HepG2 (cell line): ENCODE measurements around the gene DNAJA2. TPM values are rescaled to one million over a fixed set of nuclear protein-coding genes. Genes with fewer than 3 reads are reported as not detected.

Source experiments
- ARNT2 ChIP-seq: sonication (generic); formaldehyde crosslinking; IDR thresholded peaks from 2 replicates; pipeline ENCODE4 v1.8.0; 2022; ENCODE audit warnings: mild to moderate bottlenecking, low read depth, missing genetic modification reagents, moderate library complexity
- GABPA ChIP-seq, 2 experiments: IDR thresholded peaks; 2 replicates each; pipeline ENCODE4 v1.6.1; 2011 to 2016; ENCODE audit warnings: low read depth in 2 of 2, low read length in 1 of 2, missing biosample characterization in 1 of 2, missing genetic modification characterization in 1 of 2
- KAT7 ChIP-seq: IDR thresholded peaks from 2 replicates; pipeline ENCODE4 v1.6.1; 2018; ENCODE audit warnings: borderline replicate concordance, missing compliant biosample characterization
- KLF11 ChIP-seq: IDR thresholded peaks from 2 replicates; pipeline ENCODE4 v1.6.1; 2016; ENCODE audit warnings: missing compliant biosample characterization
- MIER2 ChIP-seq: IDR thresholded peaks from 2 replicates; pipeline ENCODE4 v1.6.1; 2016; ENCODE audit warnings: missing biosample characterization, missing genetic modification reagents
- NFIB ChIP-seq: sonication (generic); formaldehyde crosslinking; IDR thresholded peaks from 2 replicates; pipeline ENCODE4 v1.9.0; 2021; ENCODE audit warnings: missing genetic modification reagents, mild to moderate bottlenecking, borderline replicate concordance
- RBM22 ChIP-seq: fragments of 200-400 bp; formaldehyde crosslinking; optimal IDR thresholded peaks from 2 replicates; pipeline ENCODE3; 2017; ENCODE audit warnings: mild to moderate bottlenecking, low read length, moderate library complexity
- RCOR2 ChIP-seq: IDR thresholded peaks from 2 replicates; pipeline ENCODE4 v1.6.1; 2016; ENCODE audit warnings: missing biosample characterization, missing genetic modification reagents
- SAP130 ChIP-seq: IDR thresholded peaks from 2 replicates; pipeline ENCODE4 v1.6.1; 2016; ENCODE audit warnings: low read depth
- SRSF1 ChIP-seq: fragments of 200-400 bp; formaldehyde crosslinking; optimal IDR thresholded peaks from 2 replicates; pipeline ENCODE3; 2017; ENCODE audit warnings: mild to moderate bottlenecking, low read depth, low read length, moderate library complexity
- ZNF430 ChIP-seq: sonication (generic); formaldehyde crosslinking; IDR thresholded peaks from 2 replicates; pipeline ENCODE4 v1.9.0; 2021; ENCODE audit warnings: mild to moderate bottlenecking, missing genetic modification reagents
- ZNF543 ChIP-seq: sonication (generic); formaldehyde crosslinking; IDR thresholded peaks from 2 replicates; pipeline ENCODE4 v1.4.0; 2020; ENCODE audit warnings: mild to moderate bottlenecking, missing genetic modification reagents
- ZSCAN20 ChIP-seq: sonication (generic); formaldehyde crosslinking; IDR thresholded peaks from 2 replicates; pipeline ENCODE4 v1.4.0; 2020; ENCODE audit warnings: missing genetic modification reagents, mild to moderate bottlenecking, borderline replicate concordance
- ZSCAN25 ChIP-seq: sonication (generic); formaldehyde crosslinking; IDR thresholded peaks from 2 replicates; pipeline ENCODE4 v1.8.0; 2022; ENCODE audit warnings: mild to moderate bottlenecking, missing genetic modification reagents
- polyA plus RNA-seq, 8 experiments: library from polyadenylated mRNA; depleted of rRNA in 3 of 8; stranded (reverse) in 7 of 8; unstranded in 1 of 8; fragments of >200 nt; fragmentation: Illumina TruSeq in 4 of 8; extraction: Trizol in 4 of 8; gene quantifications; 2 replicates each; pipeline versions ENCODE4 v1.2.1 to v1.2.3, GENCODE V29; 2011 to 2016; ENCODE audit warnings: low read depth in 4 of 8, missing spikeins in 1 of 8, mixed read lengths in 1 of 8; ENCODE audit not compliant: insufficient read depth in 1 of 8
- total RNA-seq, 5 experiments: library from RNA; depleted of rRNA; stranded (reverse); fragments of >200 nt; fragmentation: Illumina TruSeq; extraction: Trizol; gene quantifications; 2 replicates each; pipeline ENCODE4 v1.2.3, GENCODE V29; 2016; ENCODE audit warnings: low read depth in 1 of 5
- TF ChIP-seq, protein P1 (sequence below): sonication (generic); formaldehyde crosslinking; IDR thresholded peaks from 2 replicates; pipeline ENCODE4 v1.4.0; 2020; ENCODE audit warnings: missing genetic modification reagents
- TF ChIP-seq, protein P2 (sequence below): sonication (generic); formaldehyde crosslinking; IDR thresholded peaks from 2 replicates; pipeline ENCODE4 v1.4.0; 2020; ENCODE audit warnings: missing genetic modification reagents
- TF ChIP-seq, protein P3 (sequence below): sonication (generic); formaldehyde crosslinking; IDR thresholded peaks from 2 replicates; pipeline ENCODE4 v1.8.1; 2023; ENCODE audit warnings: missing genetic modification reagents, inconsistent platforms, borderline replicate concordance

The DNAJA2 gene
- total and polyA plus RNA-seq, 2 of the 13 experiments (the other 11 are each of a cell fraction or from before 2014, with no cell fraction given), result 25.4 to 176 TPM

DNA sequence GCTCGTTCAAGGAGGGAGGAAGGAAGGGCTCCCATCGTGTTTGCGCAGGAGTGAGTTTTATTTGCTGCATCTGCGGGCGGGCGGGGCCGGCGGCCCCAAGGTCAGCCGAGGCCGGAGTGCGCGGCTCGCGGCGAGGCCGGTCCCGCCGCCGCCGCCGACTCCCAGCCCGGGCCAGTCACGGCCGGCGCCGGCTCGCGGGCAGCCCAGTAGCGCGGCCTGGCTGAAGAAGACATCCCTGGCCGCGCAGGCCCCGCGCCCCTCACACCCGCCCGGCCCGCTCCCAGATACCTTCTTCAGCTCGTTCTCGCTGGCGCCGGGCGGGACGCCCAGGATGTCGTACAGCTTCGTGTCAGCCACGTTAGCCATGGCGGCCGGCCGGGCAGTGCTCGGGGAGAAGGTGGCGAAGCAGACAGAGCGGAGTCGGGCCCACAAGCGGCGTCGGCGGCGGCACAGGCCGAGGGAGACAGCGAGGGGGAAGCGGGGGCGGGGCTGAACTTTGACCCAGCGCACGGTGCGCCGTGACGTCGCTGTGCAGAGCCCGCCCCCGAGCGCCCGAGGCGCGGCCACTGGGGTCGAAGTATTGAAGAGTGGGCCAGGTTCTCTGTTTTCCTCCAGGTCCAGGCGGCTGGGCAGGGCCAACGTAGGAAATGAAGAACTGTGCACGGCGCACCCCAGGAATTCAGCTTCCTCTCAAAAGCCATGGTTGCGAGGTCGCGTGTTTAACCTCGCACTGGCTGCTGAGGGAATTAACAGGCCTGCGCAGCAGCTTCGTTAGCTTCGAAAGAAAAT, at the start of gene DNAJA2 (continued):
- TF ChIP-seq, protein P1, sequence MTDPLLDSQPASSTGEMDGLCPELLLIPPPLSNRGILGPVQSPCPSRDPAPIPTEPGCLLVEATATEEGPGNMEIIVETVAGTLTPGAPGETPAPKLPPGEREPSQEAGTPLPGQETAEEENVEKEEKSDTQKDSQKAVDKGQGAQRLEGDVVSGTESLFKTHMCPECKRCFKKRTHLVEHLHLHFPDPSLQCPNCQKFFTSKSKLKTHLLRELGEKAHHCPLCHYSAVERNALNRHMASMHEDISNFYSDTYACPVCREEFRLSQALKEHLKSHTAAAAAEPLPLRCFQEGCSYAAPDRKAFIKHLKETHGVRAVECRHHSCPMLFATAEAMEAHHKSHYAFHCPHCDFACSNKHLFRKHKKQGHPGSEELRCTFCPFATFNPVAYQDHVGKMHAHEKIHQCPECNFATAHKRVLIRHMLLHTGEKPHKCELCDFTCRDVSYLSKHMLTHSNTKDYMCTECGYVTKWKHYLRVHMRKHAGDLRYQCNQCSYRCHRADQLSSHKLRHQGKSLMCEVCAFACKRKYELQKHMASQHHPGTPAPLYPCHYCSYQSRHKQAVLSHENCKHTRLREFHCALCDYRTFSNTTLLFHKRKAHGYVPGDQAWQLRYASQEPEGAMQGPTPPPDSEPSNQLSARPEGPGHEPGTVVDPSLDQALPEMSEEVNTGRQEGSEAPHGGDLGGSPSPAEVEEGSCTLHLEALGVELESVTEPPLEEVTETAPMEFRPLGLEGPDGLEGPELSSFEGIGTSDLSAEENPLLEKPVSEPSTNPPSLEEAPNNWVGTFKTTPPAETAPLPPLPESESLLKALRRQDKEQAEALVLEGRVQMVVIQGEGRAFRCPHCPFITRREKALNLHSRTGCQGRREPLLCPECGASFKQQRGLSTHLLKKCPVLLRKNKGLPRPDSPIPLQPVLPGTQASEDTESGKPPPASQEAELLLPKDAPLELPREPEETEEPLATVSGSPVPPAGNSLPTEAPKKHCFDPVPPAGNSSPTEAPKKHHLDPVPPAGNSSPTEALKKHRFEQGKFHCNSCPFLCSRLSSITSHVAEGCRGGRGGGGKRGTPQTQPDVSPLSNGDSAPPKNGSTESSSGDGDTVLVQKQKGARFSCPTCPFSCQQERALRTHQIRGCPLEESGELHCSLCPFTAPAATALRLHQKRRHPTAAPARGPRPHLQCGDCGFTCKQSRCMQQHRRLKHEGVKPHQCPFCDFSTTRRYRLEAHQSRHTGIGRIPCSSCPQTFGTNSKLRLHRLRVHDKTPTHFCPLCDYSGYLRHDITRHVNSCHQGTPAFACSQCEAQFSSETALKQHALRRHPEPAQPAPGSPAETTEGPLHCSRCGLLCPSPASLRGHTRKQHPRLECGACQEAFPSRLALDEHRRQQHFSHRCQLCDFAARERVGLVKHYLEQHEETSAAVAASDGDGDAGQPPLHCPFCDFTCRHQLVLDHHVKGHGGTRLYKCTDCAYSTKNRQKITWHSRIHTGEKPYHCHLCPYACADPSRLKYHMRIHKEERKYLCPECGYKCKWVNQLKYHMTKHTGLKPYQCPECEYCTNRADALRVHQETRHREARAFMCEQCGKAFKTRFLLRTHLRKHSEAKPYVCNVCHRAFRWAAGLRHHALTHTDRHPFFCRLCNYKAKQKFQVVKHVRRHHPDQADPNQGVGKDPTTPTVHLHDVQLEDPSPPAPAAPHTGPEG (CRISPR knock-in tag), result peak; percentile 82
- TF ChIP-seq GABPA (IDR thresholded peaks at IDR 0.05; ENCODE audit: low read depth, low read length), result peak; percentile 37
- TF ChIP-seq GABPA (CRISPR knock-in tag; IDR thresholded peaks at IDR 0.05; ENCODE audit: low read depth), result peak; percentile 46; the same call in 1 of the 2 replicates
- TF ChIP-seq SRSF1, result peak; percentile 78
- TF ChIP-seq ZSCAN25 (CRISPR knock-in tag), result peak; percentile 65
- peak; percentile 98; the same call in 1 of the 2 replicates for TF ChIP-seq KAT7 (CRISPR knock-in tag)
- no peak for TF ChIP-seq MIER2
- peak; percentile 37; the same call in 1 of the 2 replicates for TF ChIP-seq RCOR2 (CRISPR knock-in tag)
- peak; percentile 15 for TF ChIP-seq RBM22
- TF ChIP-seq, protein P2, sequence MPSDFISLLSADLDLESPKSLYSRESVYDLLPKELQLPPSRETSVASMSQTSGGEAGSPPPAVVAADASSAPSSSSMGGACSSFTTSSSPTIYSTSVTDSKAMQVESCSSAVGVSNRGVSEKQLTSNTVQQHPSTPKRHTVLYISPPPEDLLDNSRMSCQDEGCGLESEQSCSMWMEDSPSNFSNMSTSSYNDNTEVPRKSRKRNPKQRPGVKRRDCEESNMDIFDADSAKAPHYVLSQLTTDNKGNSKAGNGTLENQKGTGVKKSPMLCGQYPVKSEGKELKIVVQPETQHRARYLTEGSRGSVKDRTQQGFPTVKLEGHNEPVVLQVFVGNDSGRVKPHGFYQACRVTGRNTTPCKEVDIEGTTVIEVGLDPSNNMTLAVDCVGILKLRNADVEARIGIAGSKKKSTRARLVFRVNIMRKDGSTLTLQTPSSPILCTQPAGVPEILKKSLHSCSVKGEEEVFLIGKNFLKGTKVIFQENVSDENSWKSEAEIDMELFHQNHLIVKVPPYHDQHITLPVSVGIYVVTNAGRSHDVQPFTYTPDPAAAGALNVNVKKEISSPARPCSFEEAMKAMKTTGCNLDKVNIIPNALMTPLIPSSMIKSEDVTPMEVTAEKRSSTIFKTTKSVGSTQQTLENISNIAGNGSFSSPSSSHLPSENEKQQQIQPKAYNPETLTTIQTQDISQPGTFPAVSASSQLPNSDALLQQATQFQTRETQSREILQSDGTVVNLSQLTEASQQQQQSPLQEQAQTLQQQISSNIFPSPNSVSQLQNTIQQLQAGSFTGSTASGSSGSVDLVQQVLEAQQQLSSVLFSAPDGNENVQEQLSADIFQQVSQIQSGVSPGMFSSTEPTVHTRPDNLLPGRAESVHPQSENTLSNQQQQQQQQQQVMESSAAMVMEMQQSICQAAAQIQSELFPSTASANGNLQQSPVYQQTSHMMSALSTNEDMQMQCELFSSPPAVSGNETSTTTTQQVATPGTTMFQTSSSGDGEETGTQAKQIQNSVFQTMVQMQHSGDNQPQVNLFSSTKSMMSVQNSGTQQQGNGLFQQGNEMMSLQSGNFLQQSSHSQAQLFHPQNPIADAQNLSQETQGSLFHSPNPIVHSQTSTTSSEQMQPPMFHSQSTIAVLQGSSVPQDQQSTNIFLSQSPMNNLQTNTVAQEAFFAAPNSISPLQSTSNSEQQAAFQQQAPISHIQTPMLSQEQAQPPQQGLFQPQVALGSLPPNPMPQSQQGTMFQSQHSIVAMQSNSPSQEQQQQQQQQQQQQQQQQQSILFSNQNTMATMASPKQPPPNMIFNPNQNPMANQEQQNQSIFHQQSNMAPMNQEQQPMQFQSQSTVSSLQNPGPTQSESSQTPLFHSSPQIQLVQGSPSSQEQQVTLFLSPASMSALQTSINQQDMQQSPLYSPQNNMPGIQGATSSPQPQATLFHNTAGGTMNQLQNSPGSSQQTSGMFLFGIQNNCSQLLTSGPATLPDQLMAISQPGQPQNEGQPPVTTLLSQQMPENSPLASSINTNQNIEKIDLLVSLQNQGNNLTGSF, result peak; percentile 94
- TF ChIP-seq ZNF430 (CRISPR knock-in tag), result peak; percentile 69; the same call in 1 of the 2 replicates
- peak; percentile 35; the same call in 1 of the 2 replicates for TF ChIP-seq ZSCAN20 (CRISPR knock-in tag)
- peak; percentile 85 for TF ChIP-seq SAP130 (CRISPR knock-in tag)
- TF ChIP-seq NFIB (CRISPR knock-in tag), result no peak
- TF ChIP-seq, protein P3, sequence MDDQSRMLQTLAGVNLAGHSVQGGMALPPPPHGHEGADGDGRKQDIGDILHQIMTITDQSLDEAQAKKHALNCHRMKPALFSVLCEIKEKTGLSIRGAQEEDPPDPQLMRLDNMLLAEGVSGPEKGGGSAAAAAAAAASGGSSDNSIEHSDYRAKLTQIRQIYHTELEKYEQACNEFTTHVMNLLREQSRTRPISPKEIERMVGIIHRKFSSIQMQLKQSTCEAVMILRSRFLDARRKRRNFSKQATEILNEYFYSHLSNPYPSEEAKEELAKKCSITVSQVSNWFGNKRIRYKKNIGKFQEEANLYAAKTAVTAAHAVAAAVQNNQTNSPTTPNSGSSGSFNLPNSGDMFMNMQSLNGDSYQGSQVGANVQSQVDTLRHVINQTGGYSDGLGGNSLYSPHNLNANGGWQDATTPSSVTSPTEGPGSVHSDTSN, result peak; percentile 90; the same call in 1 of the 2 replicates
- peak; percentile 53 for TF ChIP-seq ZNF543 (CRISPR knock-in tag)
- TF ChIP-seq ARNT2, result peak; percentile 57; the same call in 1 of the 2 replicates
- TF ChIP-seq KLF11 (CRISPR knock-in tag), result peak; percentile 86; the same call in 1 of the 2 replicates
